AG04450 (cell line): ENCODE data around the gene FYB2. TPM values are rescaled to one million over a fixed set of nuclear protein-coding genes. Genes with fewer than 3 reads are reported as not detected.

Experiments
- CTCF ChIA-PET: fragments of 300-600, 350-600 bp; formaldehyde crosslinking; extraction: SDS; loops from one replicate; lab custom pipeline; 2022; ENCODE audit warnings: antibody characterized with exemption, inconsistent platforms; lab: Charles Lee
- POLR2A ChIA-PET: fragments of 350-600 bp; formaldehyde crosslinking; extraction: SDS; loops from one replicate; lab custom pipeline; 2021; ENCODE audit warnings: antibody characterized with exemption, inconsistent platforms; lab: Yijun Ruan, JAX
- DNase-seq: peaks from one replicate; pipeline ENCODE4 v3.0.0-alpha.2; 2011; ENCODE audit warnings: low read depth, low spot score
- H3K27ac ChIP-seq: one replicate; pipeline ENCODE4 v1.5.1; 2012; ENCODE audit warnings: low read depth, low read length, control low read depth
- H3K27me3 ChIP-seq: one replicate; pipeline ENCODE4 v1.6.0; 2012; ENCODE audit warnings: low read length; ENCODE audit not compliant: control insufficient read depth, insufficient read depth
- H3K4me3 ChIP-seq: 2 replicates; pipeline ENCODE4 v1.5.1; 2011; ENCODE audit warnings: mild to moderate bottlenecking, low read depth, low read length, control low read depth
- H3K9me3 ChIP-seq: 2 replicates; pipeline ENCODE4 v1.5.1; 2012; ENCODE audit warnings: low read length; ENCODE audit not compliant: control insufficient read depth, insufficient read depth
- polyA plus RNA-seq: library from polyadenylated mRNA; depleted of rRNA; stranded (reverse); fragments of >200 nt; gene quantifications from 2 replicates; pipeline ENCODE4 v1.2.3, GENCODE V29; 2011
- TF ChIP-seq, protein P1 (sequence below): IDR thresholded peaks from 2 replicates; pipeline ENCODE4 v1.5.1; 2011; ENCODE audit warnings: low read depth, low read length, control low read depth, inconsistent platforms

The FYB2 gene
- polyA plus RNA-seq, 1 experiment = not detected

- POLR2A ChIA-PET = no interaction called here
- no peak for DNase-seq
- CTCF ChIA-PET = interaction anchor here (0.8 kb wide), 1 partner anchor 13 kb away, joined by 3 read pairs; no protein-coding TSS in a partner anchor
- H3K4me3 ChIP-seq = no peak overlapping the region
- peaks cover 6% of the 10 kb centered on the region for H3K27me3 ChIP-seq
- TF ChIP-seq, protein P1, sequence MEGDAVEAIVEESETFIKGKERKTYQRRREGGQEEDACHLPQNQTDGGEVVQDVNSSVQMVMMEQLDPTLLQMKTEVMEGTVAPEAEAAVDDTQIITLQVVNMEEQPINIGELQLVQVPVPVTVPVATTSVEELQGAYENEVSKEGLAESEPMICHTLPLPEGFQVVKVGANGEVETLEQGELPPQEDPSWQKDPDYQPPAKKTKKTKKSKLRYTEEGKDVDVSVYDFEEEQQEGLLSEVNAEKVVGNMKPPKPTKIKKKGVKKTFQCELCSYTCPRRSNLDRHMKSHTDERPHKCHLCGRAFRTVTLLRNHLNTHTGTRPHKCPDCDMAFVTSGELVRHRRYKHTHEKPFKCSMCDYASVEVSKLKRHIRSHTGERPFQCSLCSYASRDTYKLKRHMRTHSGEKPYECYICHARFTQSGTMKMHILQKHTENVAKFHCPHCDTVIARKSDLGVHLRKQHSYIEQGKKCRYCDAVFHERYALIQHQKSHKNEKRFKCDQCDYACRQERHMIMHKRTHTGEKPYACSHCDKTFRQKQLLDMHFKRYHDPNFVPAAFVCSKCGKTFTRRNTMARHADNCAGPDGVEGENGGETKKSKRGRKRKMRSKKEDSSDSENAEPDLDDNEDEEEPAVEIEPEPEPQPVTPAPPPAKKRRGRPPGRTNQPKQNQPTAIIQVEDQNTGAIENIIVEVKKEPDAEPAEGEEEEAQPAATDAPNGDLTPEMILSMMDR = no peak
- no peak overlapping the region for H3K27ac ChIP-seq
- no peaks in the 10 kb centered on the region for H3K9me3 ChIP-seq
Measured at GRCh38 chr1:56845343-56845742, 26.1 kb upstream of the FYB2 start.

- no peak overlapping the region for H3K4me3 ChIP-seq
- POLR2A ChIA-PET = no interaction called here
- TF ChIP-seq, protein P1 = no peak
- peaks cover 6% of the 10 kb centered on the region for H3K27me3 ChIP-seq
- CTCF ChIA-PET = interaction anchor here (0.8 kb wide), 1 partner anchor 12 kb away, joined by 3 read pairs; no protein-coding TSS in a partner anchor
- no peaks in the 10 kb centered on the region for H3K9me3 ChIP-seq
- H3K27ac ChIP-seq = no peak overlapping the region
- DNase-seq = no peak
Measured at GRCh38 chr1:56844545-56845136, 25.4 kb upstream of the FYB2 start.

- POLR2A ChIA-PET = no interaction called here
- CTCF ChIA-PET = interaction anchor here (0.6 to 4.3 kb wide), 2 partner anchors 12 to 335 kb away, joined by 4 to 29 read pairs; no protein-coding TSS in a partner anchor
- Histone ChIP-seq H3K9me3 (peaks cover 8% of the 10 kb centered on the region; the same call in 1 of the 2 replicates), H3K27ac (no peak overlapping the region), H3K27me3 (peaks cover 6% of the 10 kb centered on the region), H3K4me3 (no peak overlapping the region)
- TF ChIP-seq, protein P1 = no peak
- DNase-seq = no peak
Measured at GRCh38 chr1:56843544-56843943, 24.3 kb upstream of the FYB2 start.

GRCh38 chr1:56838759-56839158 is 19.6 kb upstream of the FYB2 start:
- H3K27me3 ChIP-seq = no peaks in the 10 kb centered on the region
- POLR2A ChIA-PET = no interaction called here
- no peak for DNase-seq
- H3K9me3 ChIP-seq = peaks cover 8% of the 10 kb centered on the region; the same call in 1 of the 2 replicates
- TF ChIP-seq, protein P1 = no peak
- no peak overlapping the region for H3K27ac ChIP-seq
- CTCF ChIA-PET = no interaction called here
- H3K4me3 ChIP-seq = no peak overlapping the region

GRCh38 chr1:56837244-56837939 is 18.2 kb upstream of the FYB2 start:
- TF ChIP-seq, protein P1 = no peak
- peaks cover 8% of the 10 kb centered on the region; the same call in 1 of the 2 replicates for H3K9me3 ChIP-seq
- no peaks in the 10 kb centered on the region for H3K27me3 ChIP-seq
- DNase-seq = no peak
- CTCF ChIA-PET = no interaction called here
- no peak overlapping the region for H3K27ac ChIP-seq
- POLR2A ChIA-PET = no interaction called here
- no peak overlapping the region for H3K4me3 ChIP-seq
